HG02763 (cell line): ENCODE data around the gene EFCAB14.
"Not testable (repeated sequence)": the region's sequence is repeated elsewhere in the genome, so short reads cannot be mapped to it uniquely, and the experiment has no call there.

Source experiments
- ATAC-seq: cut with Tn5 transposase; IDR thresholded peaks from one replicate; pipeline ENCODE4 v1.9.1; 2021; ENCODE audit warnings: mild to moderate bottlenecking, moderate library complexity; ENCODE audit not compliant: unreplicated experiment

EFCAB14 gene

DNA sequence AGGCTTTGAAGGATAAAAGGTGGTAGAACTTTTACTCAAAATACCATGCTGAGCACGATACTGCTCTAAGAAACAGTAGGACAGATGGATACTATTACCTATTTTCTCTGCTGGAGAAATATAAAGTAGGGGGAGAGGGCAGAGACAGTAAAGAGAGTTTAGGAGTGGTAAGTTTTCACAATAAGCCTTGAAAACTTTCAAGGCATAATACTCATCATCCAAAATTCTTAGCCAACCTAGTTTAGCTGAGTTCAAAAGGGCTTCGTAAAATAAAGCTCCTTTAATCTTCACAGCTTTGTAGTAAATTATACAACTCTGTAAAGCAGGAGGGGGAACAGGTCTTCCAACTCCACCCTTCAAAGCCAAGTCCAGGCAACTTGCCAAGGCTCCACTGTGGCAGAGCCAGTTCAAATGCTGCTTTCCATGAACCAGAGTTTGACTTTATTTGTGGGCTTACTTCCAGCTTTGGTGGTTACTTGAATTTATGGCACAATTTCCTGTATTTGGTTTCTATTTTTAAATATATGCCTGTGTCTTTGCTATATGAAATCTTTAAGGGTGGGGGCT is 31.7 kb downstream of the EFCAB14 start:
- no peak for ATAC-seq

DNA sequence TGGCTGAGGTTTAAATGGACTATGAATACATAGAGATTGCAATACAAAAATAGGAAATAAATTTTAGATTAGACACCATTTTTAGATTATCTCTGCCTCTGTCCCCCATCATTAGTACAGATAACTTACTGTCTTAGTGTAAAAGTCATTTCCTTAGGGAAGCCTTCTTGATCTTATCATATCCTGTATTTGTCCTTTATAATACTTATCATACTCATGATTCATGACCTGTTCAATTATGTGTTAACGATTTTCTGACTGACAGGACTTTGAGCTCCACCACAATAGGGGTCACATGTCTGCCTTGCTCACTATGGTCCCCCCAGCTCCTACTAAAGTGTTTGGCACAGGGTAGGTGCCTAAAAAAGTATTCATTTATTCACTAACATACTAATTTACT is 32.7 kb downstream of the EFCAB14 start:
- ATAC-seq, result no peak

DNA sequence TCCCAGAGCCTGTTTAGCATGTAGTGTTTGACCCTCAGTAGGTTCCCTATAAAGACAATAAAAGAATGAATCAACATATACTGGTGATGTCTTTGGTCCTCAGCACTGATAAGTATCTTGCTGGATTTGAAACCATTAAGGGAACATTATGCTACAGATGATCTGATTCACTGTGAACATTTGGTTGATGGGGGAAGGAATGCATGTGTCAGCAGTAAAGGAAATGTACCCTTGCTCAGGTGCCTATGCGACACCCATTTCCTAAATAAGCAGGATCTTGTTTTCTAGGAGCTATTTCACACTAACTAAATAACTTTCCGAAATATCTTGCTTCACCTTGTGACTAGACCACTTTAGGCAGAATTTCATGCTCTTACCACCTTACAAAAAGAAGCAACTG is 34.2 kb downstream of the EFCAB14 start:
- ATAC-seq, result no peak

DNA sequence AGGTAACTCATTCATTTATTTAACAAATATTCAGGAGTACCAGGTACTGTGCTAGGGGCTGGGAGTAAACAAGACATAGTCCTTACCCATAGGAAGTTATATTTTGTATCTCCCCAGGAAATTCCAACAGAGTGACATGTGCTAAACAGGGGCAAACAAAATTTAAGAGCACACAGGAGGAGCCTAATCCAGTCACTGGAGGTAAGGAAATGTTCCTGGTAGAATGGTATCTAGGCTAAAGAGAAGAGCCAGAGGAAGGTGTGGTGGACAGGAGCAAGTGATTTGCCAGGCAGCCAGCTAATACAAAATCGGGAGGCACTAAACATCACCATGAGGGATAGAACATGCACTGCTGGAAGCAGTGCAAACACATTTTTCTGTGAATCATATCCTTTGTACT is 36.9 kb downstream of the EFCAB14 start:
- ATAC-seq, result no peak

GRCh38 chr1:46681333-46682034 is 37.4 kb downstream of the EFCAB14 start:
- ATAC-seq, result no peak

DNA sequence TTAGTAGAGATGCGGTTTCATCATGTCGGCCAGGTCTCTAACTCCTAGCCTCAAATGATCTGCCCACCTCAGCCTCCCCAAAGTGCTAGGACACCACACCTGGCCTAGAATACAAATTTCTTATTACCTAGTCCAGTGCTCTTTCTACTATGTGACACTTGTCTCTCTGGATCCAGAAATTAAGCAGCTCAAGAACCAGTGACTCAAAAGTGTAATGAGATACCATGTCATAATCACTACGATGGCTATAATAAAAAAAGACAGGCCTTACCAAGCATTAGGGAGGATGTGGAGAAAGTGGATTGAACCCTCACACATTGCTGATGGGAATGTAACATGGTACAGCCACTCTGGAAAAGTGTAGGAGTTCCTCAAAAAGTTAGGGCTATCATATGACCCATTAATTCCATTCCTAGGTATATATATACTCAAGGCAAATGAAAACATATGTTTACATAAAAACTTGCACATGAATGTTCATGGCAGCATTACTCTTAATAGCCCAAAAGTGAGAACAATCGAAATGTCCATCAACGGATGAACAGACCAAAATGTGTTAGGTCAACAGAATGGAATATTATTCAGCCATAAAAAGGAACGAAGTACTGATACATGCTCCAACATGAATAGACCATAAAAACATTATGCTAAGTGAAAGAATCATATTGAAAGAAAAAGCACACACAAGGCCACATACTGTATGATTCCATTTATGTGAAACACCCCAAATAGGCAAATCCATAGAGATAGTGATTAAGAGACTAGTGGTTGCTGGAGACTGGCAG is 38.9 kb downstream of the EFCAB14 start:
- no peak for ATAC-seq

- ATAC-seq, result no peak
Measured at GRCh38 chr1:46677339-46677738, 41.6 kb downstream of the EFCAB14 start.

- ATAC-seq, result no peak
Measured at GRCh38 chr1:46676531-46676930, 42.4 kb downstream of the EFCAB14 start.

GRCh38 chr1:46675549-46676314 is 43.2 kb downstream of the EFCAB14 start:
- peak; percentile 61 for ATAC-seq

GRCh38 chr1:46673749-46674182 is 45.1 kb downstream of the EFCAB14 start:
- ATAC-seq, result no peak

- ATAC-seq, result no peak
Measured at GRCh38 chr1:46672696-46673095, 46.2 kb downstream of the EFCAB14 start.

GRCh38 chr1:46671554-46671953 is 47.4 kb downstream of the EFCAB14 start, which contains the start of gene TEX38:
TEX38 (plus strand) TSS chr1:46671854; CDS start chr1:46671935, 81 bp downstream.
- no peak for ATAC-seq

- no peak for ATAC-seq
Measured at GRCh38 chr1:46670134-46670533, 48.8 kb downstream of the EFCAB14 start.

GRCh38 chr1:46667782-46668760 is 50.8 kb downstream of the EFCAB14 start, which contains the start of gene ATPAF1:
ATPAF1 (minus strand) TSS chr1:46668364; CDS start chr1:46668322, 42 bp downstream.
- peak; percentile 66 for ATAC-seq

GRCh38 chr1:46665983-46666382 is 52.9 kb downstream of the EFCAB14 start:
- ATAC-seq, result no peak

DNA sequence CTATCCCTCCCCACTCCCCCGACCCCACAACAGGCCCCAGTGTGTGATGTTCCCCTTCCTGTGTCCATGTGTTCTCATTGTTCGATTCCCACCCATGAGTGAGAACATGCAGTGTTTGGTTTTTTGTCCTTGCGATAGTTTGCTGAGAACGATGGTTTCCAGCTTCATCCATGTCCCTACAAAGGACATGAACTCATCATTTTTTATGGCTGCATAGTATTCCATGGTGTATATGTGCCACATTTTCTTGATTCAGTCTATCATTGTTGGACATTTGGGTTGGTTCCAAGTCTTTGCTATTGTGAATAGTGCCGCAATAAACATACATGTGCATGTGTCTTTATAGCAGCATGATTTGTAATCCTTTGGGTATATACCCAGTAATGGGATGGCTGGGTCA is 56.0 kb downstream of the EFCAB14 start:
- ATAC-seq, result not testable (repeated sequence)

DNA sequence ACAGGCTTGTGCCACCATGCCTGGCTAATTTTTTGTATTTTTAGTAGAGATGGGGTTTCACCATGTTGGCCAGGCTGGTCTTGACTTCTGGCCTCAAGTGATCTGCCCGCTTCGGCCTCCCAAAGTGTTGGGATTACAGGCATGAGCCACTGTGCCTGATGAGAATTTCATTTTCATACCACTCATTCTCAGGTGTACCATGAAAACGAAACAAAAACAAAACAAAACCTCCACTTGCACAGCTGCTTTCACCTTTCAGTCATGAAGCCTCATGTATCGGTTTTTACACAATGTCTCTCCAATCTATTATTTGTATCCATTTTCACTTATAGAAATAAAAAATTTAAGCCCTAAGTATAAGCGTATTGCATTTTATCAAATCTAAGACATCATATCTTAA is 58.8 kb downstream of the EFCAB14 start:
- not testable (repeated sequence) for ATAC-seq

DNA sequence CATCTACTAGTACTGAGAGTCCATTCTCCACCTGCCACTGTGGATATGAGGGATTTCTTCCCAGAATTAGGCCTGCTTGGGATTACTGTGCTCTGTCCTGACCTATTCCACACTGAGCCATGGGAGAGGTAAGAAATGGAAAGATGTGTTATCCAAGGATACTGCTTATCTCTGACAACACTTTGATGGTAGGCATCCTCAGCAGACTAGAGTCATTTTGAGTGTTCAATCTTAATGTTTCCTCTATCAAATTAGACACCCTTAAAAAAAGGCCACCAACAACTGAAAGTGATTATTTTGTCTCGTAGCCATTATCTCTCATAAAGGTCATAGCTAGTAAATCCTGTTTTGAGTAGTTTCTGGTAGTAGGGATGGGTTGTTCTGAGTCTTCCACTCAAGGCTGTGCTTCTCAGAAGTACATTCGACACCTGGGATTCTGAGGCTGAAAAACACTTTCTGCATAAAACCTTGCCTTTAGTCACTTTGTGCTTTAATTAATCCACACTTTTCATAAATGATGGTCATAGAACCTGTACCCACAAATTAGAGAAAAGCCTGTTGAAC is 59.5 kb downstream of the EFCAB14 start:
- ATAC-seq, result no peak

GRCh38 chr1:46657775-46658174 is 61.1 kb downstream of the EFCAB14 start:
- no peak for ATAC-seq
